Stomach smooth muscle (tissue), 2 donors: ENCODE data around the gene SMAD2.

ENCODE experiments used
- H3K27ac ChIP-seq: one replicate; pipeline ENCODE4 v1.7.0; 2013; ENCODE audit warnings: mild to moderate bottlenecking, low read length, inconsistent platforms
- H3K27me3 ChIP-seq, 2 donors: one replicate each; pipeline ENCODE4 v1.7.0; 2013; ENCODE audit warnings: low read length in 2 of 2; ENCODE audit not compliant: insufficient read depth in 2 of 2, control insufficient read depth in 1 of 2
- H3K36me3 ChIP-seq, 2 donors: one replicate each; pipeline ENCODE4 v1.7.0; 2013; ENCODE audit warnings: low read length in 2 of 2; ENCODE audit not compliant: control insufficient read depth in 2 of 2, insufficient read depth in 2 of 2
- H3K4me1 ChIP-seq: one replicate; pipeline ENCODE4 v1.7.0; 2013; ENCODE audit warnings: low read length; ENCODE audit not compliant: control insufficient read depth, insufficient read depth
- H3K4me3 ChIP-seq, 2 donors: one replicate each; pipeline ENCODE4 v1.7.0; 2013; ENCODE audit warnings: low read length in 2 of 2
- H3K9ac ChIP-seq, 2 donors: one replicate each; pipeline ENCODE4 v1.7.0; 2013; ENCODE audit warnings: low read length in 2 of 2, mild to moderate bottlenecking in 1 of 2
- H3K9me3 ChIP-seq, 2 donors: one replicate each; pipeline ENCODE4 v1.7.0; 2013; ENCODE audit warnings: low read length in 2 of 2; ENCODE audit not compliant: control insufficient read depth in 2 of 2
- donor health status: healthy.
- donor health status: Pancreatic carcinoma.

Gene SMAD2

DNA sequence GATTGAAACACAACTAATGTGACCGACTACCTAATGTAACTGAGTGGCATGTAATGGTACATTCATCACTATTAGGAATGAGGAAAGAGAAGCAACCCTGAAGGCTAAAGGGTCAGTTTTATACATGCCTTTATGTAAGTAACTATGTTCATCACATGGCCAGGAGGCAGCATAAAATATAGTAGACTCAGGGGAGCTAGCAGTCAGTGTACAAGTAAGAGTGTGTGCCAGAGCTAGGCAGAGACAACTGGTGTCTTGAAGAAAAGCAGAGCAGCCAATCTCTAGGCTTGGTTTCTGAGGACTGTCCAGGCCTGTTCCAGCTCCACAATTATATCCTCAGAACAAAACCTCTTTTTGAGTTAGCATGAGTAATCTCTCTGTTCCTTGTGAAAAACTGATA lies 18.1 kb downstream of the SMAD2 start:
- H3K27ac ChIP-seq = peak overlapping the region; percentile 31
- H3K4me3 ChIP-seq = no peak overlapping the region
- no peaks in the 10 kb centered on the region for H3K9me3 ChIP-seq
- H3K27me3 ChIP-seq = no peaks in the 10 kb centered on the region
- H3K36me3 ChIP-seq = no peaks in the 10 kb centered on the region
- peaks cover 12% of the 10 kb centered on the region for H3K4me1 ChIP-seq
- H3K9ac ChIP-seq = peak overlapping the region in 1 of 2 donors; percentile 10

DNA sequence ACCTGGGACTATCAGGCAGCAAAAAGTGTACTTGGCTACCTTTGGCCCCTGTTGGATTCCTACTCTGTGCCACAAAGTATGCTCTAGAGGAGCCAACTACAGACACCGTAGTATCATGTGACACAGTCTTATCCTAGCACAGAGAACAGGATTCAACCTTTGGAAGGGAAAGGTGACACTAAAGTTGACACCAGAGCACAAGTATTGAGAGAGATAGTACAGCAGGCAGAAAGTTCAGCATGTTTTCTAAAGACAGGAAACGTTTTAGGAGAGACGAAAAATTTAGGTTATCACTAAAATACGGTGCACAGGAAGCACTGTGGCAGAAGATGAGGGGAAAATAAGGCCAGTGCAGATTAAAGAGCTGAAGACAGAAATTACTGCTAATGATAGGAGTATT lies 18.6 kb downstream of the SMAD2 start:
- Histone ChIP-seq H3K36me3 (no peaks in the 10 kb centered on the region), H3K4me3 (no peak overlapping the region), H3K27ac (peak overlapping the region; percentile 31), H3K4me1 (peaks cover 12% of the 10 kb centered on the region), H3K27me3 (no peaks in the 10 kb centered on the region), H3K9ac (peak overlapping the region in 1 of 2 donors; percentile 10), H3K9me3 (no peaks in the 10 kb centered on the region)

DNA sequence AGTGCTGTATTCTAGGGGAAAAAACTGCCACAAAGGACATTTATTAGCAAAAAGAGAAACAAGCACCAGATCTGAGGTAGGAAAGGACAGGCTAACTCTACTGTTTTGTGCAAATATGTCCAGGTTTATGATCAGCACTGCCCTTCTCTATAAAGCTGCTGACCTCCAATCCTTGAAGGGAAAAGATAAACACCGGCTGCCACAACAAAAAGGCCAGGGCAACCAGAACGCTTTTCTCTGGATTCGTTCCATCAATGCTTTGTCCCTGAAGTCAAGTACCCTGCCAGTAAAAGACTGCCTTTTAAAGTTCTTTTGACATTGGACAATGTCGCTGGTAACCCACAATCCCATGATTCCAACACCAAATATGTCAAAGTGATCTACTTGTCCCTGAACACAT lies 21.0 kb downstream of the SMAD2 start:
- Histone ChIP-seq H3K4me3 (no peak overlapping the region), H3K27ac (no peak overlapping the region), H3K36me3 (no peaks in the 10 kb centered on the region), H3K9me3 (peaks cover 3% of the 10 kb centered on the region in 2 donors), H3K4me1 (peaks cover 12% of the 10 kb centered on the region), H3K27me3 (no peaks in the 10 kb centered on the region), H3K9ac (no peak overlapping the region)

DNA sequence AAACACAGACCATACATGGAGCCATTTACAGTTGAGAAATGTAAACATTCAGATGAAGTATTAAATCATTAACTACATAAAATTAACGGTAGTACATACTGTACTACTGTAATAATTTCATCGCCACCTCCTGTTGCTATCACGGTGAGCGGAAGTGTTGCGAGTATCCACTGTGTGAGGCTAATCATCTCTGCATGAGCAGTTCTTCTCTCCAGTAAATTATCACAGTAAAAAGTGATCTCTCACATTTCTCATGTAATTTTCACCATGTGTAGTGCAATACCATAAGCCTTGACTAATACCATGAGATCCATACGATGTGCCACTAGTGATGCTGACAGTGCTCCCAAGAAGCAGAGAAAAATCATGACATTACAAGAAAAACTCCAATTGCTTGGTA lies 21.9 kb downstream of the SMAD2 start:
- H3K36me3 ChIP-seq = no peaks in the 10 kb centered on the region
- H3K27me3 ChIP-seq = no peaks in the 10 kb centered on the region
- peaks cover 3 to 5% of the 10 kb centered on the region in 2 donors for H3K9me3 ChIP-seq
- no peak overlapping the region for H3K4me3 ChIP-seq
- H3K27ac ChIP-seq = no peak overlapping the region
- H3K9ac ChIP-seq = no peak overlapping the region
- H3K4me1 ChIP-seq = peaks cover 12% of the 10 kb centered on the region

DNA sequence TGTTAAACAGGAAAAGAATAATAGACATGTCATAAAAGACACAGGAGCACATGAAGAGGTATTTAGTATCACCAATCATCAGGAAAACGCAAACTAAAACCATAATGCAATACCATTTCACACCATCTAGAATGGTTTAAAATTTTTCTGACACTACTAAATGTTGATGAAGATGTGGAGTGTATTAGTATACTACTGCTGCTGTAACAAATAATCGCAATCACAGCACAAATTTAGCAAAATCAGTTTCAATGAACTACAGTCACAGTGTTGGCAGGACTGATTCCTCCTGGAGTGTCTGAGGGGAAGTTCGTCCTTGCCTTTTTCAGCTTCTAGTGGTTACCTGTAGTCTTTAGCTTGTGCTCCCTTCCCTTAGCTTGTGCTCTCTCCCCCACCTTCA lies 24.1 kb downstream of the SMAD2 start:
- H3K4me3 ChIP-seq = no peak overlapping the region
- no peaks in the 10 kb centered on the region for H3K36me3 ChIP-seq
- H3K27ac ChIP-seq = no peak overlapping the region
- H3K27me3 ChIP-seq = no peaks in the 10 kb centered on the region
- peaks cover 3 to 5% of the 10 kb centered on the region in 2 donors for H3K9me3 ChIP-seq
- H3K4me1 ChIP-seq = no peaks in the 10 kb centered on the region
- no peak overlapping the region for H3K9ac ChIP-seq

DNA sequence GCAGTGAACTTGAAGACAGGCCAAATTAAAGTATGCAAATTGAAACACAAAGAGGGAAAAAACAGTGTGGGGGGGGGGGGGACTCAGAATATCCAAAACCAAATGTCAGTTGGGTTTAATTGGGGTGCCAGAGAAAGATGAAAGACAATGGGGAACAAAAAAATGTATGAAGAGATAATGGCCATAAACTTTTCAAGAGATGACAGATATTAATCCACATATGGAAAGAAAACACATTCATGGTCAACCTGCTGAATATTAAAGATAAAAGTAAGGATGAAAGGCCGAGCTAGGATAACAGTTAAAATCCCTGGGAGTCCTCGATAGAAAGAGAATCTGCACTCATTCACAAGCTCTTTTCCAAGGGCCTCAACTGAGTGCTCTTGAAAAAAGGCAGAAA lies 26.6 kb downstream of the SMAD2 start:
- no peaks in the 10 kb centered on the region for H3K36me3 ChIP-seq
- H3K27me3 ChIP-seq = no peaks in the 10 kb centered on the region
- no peak overlapping the region for H3K27ac ChIP-seq
- H3K9ac ChIP-seq = no peak overlapping the region
- H3K4me3 ChIP-seq = no peak overlapping the region
- peaks cover 3 to 5% of the 10 kb centered on the region in 2 donors for H3K9me3 ChIP-seq
- no peaks in the 10 kb centered on the region for H3K4me1 ChIP-seq

DNA sequence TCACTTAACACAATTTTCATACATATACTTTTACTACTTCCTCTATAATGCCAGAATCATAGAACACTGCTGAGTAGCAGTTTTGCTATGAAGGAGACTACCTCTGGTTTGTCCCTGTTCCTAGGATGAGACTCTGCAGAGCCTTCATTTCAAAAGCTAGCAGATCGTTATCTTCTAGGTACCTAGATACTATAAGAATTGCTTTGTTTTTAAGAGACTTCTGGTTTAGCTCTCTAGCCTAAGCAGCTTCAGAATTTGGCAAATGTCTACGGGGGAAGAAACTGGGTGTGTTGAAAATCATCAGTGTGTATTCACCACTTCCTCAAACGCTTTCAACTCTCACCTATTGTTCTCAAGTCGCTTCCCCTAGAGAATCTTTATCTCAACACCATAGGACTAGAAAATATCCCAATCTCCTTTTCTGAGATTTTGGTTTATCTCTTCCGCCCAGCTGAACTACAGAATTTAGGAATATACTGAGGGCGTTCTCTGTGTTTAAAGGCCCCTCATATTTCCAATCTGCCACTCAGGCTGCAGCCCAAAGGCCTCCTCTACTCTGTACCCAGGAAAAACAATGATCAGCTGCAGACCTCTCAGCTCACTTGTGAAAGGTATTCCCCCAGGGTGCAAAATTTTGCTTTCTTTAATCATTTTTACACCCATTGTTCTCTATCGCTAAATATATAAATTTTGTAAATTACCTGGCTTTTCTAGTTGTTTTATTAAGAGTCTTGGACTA lies 28.7 kb downstream of the SMAD2 start:
- no peak overlapping the region for H3K4me3 ChIP-seq
- no peak overlapping the region for H3K27ac ChIP-seq
- H3K27me3 ChIP-seq = no peaks in the 10 kb centered on the region
- H3K36me3 ChIP-seq = no peaks in the 10 kb centered on the region
- no peaks in the 10 kb centered on the region for H3K4me1 ChIP-seq
- no peak overlapping the region for H3K9ac ChIP-seq
- peaks cover 3 to 5% of the 10 kb centered on the region in 2 donors for H3K9me3 ChIP-seq

DNA sequence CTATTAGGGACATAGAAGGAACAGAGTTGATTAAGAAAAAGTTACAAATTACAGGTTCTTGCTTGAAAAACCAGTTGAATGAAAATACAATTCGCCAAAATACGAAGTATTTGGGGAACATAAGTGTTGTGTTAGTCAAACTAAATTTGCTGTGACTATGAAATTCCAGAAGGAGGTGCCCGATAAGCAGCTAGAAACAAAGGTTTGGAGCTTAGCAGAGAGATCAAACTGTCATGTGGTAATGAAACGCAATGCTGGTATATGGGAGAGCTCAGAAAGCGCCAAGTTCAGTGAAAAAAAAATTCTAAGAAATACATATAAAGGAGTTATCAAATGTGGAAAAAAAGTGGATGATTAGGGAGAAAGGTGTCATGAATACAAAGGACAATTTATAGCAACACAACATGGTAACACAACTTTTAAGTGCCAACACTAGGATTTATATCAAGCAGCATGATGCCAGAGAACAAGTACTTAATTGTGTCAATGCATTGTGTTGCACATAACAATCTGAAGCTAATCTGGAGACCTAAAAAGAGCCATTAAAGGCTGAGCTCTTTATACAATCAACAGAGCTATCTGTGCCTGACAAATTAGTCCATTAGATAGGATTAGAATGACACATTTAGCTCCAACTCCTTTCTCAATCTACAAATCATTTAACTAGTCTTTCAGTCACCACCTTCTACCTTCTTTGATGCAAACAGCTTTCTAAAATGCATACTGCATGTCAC lies 31.2 kb downstream of the SMAD2 start:
- H3K4me1 ChIP-seq = no peaks in the 10 kb centered on the region
- no peak overlapping the region for H3K27ac ChIP-seq
- peaks cover 0 to 2% of the 10 kb centered on the region in 2 donors for H3K36me3 ChIP-seq
- H3K4me3 ChIP-seq = no peak overlapping the region
- H3K9ac ChIP-seq = no peak overlapping the region
- no peaks in the 10 kb centered on the region for H3K27me3 ChIP-seq
- H3K9me3 ChIP-seq = peaks cover 0 to 2% of the 10 kb centered on the region in 2 donors

DNA sequence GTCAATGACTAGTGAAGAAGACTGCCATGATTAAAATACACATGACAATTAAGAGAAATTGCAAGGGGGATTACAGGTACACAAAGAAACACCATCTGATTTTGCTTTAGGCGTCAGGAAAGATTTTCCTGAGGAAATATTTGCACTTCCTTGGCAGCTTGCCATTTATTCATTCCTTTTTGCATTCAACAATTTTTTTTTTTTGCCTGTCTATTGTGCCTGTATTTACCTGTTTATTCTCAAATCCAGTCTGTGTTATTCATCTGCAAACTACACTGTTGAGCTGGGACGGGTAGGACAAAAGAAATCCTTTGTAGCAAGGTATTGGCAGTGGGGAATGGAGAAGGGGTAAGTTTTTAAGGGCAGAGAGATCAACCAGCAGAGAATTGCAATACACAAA lies 31.8 kb downstream of the SMAD2 start:
- Histone ChIP-seq H3K4me1 (no peaks in the 10 kb centered on the region), H3K9me3 (no peaks in the 10 kb centered on the region), H3K27ac (no peak overlapping the region)

DNA sequence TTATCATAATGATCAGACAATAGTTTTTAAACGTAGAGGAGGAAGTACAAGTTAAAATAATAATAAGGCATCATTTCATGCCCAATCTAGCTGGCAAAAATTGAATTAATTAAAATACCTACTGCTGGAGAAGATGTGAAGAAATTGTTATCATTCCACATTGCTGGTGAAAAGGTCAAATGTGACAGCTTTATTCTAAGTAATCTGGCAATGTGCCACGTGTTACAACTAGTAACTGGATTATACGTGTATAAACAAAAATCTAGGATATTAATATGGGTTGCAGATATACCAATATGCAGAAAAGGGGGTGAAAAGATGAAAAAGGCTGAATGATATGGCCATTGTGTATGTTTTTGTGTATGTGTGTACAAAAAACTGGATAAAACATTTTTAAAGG lies 32.4 kb downstream of the SMAD2 start:
- Histone ChIP-seq H3K4me1 (no peaks in the 10 kb centered on the region), H3K27ac (no peak overlapping the region), H3K4me3 (no peak overlapping the region), H3K36me3 (peaks cover 0 to 2% of the 10 kb centered on the region in 2 donors), H3K9ac (no peak overlapping the region), H3K9me3 (no peaks in the 10 kb centered on the region), H3K27me3 (no peaks in the 10 kb centered on the region)

More for the DNA sequence above, 31.8 kb downstream of the SMAD2 start:
- Histone ChIP-seq H3K4me3 (no peak overlapping the region), H3K36me3 (peaks cover 0 to 2% of the 10 kb centered on the region in 2 donors), H3K27me3 (no peaks in the 10 kb centered on the region), H3K9ac (no peak overlapping the region)
